DLD1 (cell line): ENCODE measurements around the gene SERTAD3.
"Not testable (repeated sequence)": the region's sequence is repeated elsewhere in the genome, so short reads cannot be mapped to it uniquely, and the experiment has no call there.

ENCODE experiments used
- in situ Hi-C: cut with HindIII; loops from 2 replicates; pipeline ENCODE4 v1.10.0; 2017; ENCODE audit warnings: low sequenced_read_pairs

SERTAD3 gene

DNA sequence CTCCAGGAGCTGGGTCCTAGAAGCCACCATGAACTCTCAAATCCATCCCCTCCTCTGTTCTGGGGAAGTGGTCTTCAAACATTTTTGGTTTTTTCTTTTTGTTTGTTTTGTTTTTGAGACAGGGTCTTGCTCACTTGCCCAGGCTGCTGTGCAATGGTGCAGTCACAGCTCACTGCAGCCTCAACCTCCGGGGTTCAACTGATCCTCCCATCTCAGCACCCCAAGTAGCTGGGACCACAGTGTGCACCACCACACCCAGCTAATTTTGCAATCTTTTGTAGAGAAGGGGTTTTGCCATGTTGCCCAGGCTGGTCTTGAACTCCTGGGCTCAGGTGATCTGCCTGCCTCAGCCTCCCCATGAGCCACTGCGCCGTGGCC lies 14.5 kb upstream of the SERTAD3 start:
- in situ Hi-C loops = no loop called here

DNA sequence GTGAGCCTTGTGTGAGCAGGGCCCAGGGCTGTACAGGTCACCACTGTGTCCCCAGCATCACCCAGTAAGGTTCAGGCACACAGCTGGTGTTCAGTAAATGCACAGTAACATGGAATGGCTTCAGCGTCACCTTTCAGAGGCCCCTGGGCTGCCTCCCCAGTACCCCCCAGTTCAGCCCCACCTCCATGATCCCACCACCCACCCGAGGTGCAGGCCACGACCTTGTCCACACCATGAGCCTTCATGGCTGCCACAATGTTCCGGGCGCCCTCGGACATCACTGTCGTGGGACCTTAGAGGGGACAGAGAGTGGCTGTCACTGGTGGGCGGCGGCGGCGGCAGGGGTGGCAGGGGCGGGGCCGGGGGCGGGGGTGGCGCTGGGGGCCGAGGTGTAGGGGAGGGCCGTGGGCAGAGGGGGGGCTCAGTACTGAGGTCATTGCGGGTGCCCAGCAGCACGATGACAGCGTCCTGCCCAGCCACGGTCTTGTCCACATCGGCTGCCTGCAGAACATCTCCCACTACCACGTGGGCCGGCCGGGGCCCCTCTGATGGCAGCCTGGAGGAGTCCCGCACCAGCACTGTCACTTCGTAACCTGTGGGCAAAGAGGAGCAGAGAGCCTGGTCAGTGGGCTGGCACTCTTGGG lies 13.9 kb upstream of the SERTAD3 start:
- in situ Hi-C loops = no loop called here

DNA sequence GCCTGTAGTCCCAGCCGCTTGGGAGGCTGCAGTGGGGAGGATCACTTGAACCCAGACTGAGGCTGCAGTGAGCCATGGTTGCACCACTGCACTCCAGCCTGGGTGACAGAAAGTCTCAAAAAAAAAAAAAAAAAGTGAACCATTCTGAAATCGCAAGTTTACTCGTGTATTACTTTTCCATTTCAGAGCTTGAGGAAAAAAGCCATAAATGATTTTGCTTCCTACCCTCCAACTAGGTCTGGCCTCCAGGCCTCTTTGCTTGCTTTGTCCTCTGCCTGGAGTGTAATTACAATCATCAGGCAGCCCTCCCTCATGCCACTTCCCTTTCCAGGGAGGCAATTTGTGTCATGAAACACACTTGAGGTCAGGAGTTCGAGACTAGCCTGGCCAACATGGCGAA lies 12.9 kb upstream of the SERTAD3 start:
- in situ Hi-C loops = no loop called here

DNA sequence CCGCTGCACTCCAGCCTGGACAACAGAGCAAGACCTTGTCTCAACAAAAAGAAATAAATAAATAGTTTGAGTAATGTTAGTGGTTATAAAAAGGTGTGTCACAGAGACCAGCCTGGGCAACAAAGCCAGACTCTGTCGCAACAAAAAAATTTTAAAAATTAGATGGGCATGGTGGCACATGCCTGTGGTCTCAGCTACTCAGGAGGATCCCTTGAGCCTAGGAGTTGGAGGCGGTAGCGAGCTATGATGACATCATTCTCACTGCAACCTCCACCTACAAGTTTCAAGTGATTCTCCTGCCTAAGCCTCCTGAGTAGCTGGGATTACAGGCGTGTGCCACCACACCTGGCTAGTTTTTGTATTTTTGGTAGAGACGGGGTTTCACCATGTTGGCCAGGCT lies 9.8 kb upstream of the SERTAD3 start:
- in situ Hi-C loops = not testable (repeated sequence)

DNA sequence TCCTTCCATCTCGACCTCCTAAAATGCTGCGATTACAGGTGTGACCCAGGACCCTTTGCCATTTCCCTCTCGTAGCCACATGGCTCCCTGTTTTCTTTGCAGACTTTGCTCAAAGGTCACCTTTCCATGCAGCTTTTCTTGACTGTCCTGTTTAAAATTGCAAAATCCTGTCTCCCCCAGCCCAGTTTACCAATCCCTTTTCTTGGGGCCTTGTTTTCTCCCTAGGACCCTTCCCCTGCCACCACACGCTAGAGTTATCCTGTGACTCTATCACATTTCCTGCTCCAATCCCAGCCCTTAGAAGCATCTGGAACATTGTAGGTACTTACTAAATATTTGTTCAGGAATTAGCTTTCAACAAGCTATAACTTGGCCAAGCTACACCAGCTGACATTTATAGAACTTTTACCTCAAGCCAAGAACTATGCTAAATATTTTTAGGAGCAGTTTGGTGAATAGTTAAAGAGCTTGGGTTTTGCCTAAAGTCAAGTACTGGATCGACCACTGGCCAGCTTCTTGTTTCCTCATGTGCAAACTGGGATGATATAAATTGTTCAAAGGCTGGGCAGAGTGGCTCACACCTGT lies 9.1 kb upstream of the SERTAD3 start:
- in situ Hi-C loops = no loop called here

DNA sequence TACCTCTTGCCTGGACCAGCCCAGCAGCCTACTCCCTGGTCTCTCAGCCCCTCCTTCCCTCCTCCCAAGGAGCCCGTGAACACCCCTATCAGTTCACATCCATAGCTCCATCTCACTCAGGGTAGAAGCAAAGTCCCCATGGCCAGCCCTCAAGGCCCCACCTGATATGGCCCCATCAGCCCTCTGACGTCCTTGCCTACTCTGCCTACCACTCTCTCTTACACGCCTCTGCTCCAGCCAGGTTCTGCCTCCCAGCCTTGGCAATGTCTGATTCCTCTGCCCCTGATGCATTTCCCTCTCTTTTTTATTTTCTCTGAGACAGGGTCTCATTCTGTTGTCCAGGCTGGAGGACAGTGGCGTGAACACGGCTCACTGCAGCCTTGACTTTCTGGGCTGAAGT lies 7.9 kb upstream of the SERTAD3 start:
- in situ Hi-C loops = no loop called here

DNA sequence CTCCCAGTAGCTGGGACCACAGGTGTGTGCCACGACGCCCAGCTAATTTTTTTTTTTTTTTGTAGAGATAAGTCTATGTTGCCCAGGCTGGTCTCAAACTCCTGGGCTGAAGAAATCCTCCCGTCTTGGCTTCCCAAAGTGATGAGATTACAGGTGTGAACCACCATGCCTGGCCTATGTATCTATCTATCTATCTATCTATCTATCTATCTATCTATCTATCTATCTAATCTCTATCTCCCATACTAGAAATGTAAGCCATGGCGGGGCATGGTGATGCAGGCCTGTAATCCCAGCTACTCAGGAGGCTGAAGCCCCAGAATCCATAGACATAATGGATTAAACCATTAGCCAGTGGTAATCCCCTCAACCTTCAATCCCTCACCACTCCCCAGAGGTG lies 6.5 kb upstream of the SERTAD3 start:
- in situ Hi-C loops = no loop called here

DNA sequence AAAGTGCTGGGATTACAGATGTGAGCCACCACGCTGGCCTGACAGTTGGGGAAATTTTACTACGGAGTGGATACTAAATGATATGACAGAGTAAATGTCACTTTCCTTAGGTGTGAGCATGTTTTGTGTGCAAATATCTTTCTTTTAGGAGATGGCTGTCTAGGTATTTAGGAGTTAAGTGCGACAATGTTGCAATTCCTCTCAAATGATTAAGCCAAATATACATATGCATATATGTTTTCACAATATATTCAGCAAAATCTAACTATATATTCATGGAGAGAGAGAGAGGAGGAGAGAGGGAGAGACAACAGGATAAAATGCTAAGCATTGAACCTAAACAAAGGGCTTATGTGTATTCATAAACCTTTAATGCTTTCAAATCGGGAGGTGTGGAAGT lies 5.4 kb upstream of the SERTAD3 start:
- in situ Hi-C loops = no loop called here

DNA sequence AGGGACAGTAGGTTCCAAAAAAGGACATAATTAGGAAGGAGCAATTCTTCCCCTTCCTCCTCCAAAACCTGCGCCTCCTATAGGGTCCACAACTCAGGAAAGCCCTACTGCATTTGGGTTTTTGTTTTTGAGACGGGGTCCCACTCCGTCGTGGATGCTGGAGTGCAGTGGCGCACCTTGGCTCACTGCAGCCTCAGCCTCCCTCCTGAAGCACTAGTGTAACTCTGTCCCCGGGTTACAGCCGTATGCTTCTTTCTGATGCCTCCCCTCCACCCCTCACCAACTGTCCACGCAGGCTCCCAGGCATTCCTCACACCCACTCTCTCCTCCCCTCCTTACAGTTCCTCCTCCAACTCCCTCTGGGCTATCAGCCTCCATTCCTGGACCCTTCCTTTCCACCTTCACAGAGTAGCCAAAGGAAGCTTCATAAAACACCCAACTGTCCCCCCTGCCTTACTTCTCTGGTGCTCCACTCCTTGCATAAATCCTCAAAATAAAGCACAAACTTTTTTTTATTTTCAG lies 2.2 kb upstream of the SERTAD3 start:
- in situ Hi-C loops = no loop called here

DNA sequence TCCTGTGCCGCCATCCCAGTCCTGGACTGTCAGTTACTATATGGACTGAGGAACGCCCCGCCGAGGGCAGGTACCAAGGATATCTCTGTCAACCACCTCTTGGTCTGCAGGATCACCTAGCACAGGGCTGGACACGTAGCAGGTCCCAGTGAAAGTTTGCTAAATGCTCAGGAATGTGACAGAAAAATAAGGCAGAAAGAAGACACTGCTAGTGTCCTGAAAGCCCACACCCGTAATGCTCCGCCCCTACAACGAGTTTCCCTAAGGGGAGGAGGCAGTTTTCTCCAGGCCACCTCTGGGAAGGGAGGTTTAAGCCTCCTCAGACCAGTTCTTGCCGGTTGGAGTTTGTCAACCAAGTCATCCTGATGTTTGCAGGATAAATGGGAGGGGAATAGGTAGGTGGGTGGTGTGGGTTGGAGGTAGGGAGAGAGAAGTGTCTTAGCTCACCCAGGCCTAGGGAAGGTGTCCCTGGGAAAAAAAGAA lies 1.7 kb upstream of the SERTAD3 start:
- in situ Hi-C loops = no loop called here

DNA sequence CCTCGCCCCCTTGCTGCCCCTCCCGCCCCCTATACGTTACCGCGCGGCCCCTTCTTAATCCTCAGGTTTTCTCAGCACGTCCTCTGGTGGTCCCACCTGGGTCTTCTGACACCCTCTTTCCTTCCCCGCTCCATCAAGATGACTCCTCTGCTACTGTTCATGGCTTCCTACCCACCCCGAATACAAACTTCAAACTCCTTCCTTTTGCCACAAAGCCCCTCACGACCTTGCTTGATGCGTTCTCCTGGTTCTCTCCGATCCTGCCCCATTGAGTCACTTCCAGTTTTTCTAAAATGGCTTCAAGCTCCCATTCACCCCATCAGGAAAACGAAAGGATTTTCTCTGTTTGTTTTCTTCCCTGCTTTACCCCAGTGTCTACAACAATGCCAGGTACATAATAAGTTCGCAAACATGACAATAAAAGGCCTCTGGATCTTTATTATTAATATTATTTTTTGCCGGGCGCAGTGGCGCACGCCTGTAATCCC lies 734 bp upstream of the SERTAD3 start:
- in situ Hi-C loops = no loop called here

DNA sequence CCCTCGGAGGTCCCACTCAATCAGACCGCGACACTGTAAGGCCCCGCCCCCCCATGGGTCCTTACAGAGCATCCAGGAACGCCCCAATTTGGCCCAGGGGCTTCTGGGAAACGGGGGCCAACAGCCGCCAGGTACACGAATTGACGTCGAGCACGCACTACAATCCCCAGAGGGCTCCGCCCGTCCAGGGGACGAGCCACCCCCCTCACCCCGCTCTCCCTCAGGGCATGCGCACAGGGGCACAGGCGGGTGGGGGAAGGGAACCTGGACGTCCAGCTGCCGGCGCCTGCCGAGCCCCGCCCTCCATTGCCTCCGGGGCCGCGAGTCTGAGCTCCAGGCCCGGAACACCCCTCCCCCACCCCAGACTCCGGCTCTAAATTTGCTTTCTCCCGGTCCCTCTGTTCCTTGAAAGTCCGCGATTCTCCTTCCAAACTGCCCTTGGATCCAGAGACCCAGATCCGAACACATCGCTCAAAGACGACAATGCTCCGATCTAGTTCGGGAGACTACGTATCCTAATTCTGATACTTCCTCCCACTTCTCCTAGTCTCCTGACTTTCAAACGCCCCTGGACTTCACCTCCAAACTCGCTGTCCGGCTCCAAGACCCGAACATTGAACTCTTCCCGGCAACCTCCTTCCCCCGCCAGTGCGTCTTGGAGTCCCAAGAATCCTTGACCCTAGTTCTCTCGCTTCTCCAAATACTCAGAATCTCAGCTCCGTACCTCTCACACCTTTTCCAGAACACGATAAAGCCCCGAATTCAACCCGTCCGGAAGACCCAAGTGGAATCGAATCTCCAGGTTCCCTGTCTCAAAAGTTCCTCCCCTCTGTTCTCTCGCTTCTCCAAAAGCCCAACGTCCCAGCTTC lies 770 bp downstream of the SERTAD3 start:
- in situ Hi-C loops = no loop called here

DNA sequence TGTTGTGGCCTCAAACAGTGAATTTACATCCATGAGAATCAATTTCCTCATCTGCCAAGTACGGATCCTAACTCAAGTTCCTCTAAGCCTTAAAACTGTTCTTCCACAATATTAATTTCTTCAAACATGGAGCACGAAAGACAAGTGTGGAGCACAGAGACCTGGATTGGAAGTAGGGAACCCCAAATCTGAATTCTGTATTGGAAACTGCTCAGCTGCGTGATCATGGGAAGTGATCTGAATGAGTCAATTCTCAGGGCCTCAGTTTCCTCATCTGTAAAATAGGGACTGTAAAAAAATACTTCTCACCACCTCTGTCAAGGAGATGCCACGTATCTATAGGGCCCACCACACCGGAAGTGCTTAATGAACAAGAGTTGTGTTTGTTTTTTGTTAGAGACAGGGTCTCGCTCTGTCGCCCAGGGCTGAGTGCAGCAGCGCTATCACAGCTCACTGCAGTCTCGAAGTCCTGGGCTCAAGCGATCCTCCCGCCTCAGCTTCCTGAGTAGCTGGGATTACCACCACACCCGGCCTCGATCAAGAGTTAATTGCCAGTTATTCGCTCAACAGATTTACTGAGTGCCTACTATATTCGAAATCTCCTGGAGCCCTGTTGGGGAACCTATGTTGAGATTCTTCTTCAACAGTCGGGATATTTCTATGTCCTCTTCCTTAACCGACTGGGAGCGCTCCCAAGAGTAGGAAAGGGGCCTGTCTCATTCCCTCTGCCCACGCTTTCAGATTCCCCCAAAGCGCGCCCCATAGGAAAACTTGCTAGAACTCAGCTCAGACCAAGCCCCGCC lies 1.6 kb downstream of the SERTAD3 start:
- in situ Hi-C loops = no loop called here

DNA sequence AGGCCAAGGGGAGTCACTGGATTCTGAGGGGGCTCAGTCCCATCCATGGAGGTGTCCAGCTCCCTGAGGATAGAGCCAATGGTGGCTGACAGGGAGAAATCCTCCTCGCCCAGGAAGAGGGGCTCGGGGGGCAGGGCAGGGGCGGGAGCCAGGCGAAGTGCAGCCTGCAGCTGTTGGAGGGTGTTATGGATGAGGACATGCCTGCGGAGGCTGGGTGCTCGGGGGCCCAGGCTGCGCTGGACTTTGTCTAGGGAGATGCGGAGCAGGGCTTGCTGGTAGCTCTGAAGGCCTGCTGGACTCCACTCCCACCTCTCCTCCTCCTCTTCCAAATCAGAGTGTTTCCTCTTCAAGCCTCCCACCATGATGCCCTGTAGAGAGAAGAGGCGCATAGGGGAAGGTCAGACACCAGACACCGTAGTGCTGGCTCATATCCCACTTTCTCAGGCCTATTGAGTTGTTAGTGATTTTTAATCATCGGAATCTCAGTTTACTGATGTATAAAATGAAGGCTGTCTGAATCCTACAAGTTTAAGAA lies 2.3 kb downstream of the SERTAD3 start:
- in situ Hi-C loops = no loop called here

DNA sequence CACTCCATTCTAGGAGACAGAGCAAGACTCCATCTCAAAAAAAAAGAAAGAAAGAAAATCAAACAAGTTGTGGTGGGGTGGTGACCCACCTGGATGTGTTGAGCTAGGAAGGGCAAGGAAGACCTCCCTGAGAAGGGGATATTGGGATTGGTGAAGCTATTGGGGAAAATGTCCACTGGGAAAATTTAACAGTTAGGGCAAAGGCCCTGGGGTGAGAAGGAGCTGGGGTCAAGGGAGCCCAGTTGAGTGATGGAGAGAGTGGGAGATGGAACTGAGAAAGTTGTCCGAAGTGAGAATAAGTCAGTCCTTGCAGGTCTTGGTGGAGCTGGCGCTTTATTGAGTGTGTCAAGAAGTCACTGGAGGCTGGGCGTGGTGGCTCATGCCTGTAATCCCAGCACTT lies 5.9 kb downstream of the SERTAD3 start:
- in situ Hi-C loops = no loop called here

DNA sequence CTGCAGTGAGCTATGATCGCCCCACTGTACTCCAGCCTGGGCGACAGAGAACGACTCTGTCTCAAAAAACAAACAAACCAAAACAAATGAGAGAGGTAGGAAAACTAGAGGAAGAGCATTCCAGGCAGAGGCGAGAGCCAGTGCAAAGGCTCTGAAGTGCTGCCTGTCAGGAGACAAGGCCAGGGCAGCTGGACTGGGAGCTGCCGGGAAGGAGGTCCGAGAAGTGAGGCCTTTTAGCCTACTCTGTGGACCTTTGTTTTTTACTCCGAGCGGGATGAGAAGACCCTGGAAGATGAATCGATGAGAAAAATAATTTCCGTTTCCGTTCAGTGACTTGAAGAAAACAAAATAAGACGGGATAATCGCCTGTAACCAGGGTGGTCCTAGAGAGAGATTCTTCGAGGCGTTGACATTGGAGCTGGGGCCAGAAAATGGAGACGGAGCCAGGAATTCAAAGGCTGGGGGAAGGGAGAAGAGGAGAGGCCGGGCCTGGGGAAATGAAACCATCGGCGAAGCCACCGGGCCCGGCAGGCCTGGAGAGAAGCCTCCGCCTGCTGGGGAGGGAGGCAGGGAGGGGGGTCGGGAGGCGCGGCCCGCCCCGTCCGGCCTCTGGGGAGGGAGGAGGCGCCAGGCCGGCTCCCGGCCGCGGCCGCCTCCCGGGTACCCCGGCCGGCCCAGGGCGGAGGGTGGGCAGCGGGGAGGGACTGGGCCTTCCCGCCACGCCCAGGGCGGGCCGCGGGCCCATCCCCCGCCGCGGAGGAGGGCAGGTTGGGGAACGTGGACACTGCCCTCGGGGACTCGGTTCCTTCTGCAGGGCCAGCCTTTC lies 10.5 kb downstream of the SERTAD3 start:
- in situ Hi-C loops = no loop called here

DNA sequence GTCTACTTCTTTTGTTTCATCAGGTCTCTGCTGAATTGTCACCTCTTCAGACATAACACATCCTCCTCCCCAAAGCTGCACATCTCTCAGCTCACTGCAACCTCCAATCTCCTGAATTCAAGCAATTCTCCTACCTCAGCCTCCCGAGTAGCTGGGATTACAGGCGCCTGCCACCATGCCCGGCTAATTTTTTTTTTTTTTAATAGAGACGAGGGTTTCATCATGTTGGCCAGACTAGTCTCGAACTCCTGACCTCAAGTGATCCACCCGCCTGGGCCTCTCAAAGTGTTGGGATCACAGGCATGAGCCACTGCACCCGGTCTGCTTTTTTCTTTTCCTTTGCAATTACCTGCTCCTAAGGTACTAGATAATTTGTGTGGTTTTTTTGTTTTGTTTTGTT lies 11.4 kb downstream of the SERTAD3 start:
- in situ Hi-C loops = not testable (repeated sequence)

DNA sequence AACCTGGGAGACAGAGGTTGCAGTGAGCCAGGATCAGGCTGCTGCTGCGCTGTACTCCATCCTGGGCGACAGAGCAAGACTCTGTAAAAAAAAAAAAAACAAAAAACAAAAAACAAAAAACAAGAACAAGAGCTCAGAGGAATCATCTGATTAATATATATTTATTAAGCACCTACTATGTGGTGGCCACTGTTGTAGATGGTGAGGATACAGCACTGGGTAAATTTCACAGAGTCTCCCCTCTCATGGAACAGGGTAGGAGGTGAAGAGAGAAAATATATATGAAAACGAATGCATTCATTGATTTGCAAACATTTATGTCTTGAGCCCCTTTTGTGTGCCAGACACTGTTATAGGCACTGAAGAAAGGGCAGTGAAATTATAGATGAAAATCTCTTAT lies 12.4 kb downstream of the SERTAD3 start:
- in situ Hi-C loops = no loop called here

DNA sequence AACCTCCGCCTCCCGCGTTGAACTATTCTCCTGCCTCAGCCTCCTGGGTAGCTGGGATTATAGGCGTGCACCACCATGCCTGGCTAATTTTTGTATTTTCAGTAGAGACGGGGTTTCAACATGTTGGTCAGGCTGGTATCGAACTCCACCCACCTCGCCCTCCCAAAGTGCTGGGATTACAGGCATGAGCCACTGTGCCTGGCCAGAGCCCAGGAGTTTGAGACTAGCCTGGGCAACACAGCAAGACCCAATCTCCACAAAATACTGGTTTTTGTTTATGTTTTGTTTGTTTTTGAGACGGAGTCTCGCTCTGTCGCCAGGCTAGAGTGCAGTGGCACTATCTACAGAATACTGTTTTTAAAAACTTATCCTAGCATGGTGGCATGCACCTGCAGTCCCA lies 13.9 kb downstream of the SERTAD3 start:
- in situ Hi-C loops = not testable (repeated sequence)

DNA sequence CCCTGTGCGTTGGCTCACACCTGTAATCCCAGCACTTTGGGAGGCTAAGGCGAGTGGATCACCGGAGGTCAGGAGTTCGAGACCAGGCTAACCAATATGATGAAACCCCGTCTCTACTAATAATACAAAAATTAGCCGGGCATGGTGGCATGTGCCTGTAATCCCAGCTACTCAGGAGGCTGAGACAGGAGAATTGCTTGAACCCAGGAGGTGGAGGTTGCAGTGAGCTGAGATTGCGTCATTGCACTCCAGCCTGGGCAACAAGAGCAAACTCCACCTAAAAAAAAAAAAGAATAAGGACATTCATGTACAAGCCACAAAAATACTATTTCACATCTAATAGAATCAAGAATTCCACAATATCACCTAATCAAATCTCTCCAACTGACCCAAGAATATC lies 15.9 kb downstream of the SERTAD3 start:
- in situ Hi-C loops = not testable (repeated sequence)
